ENCODE data around the gene ABHD15. TPM values are rescaled to one million over a fixed set of nuclear protein-coding genes. Genes with fewer than 3 reads are reported as not detected.

ABHD15 gene
- total and polyA plus RNA-seq, 9 of the 15 experiments (the other 6 are each of a cell fraction or from before 2014, with no cell fraction given), result 0.85 to 4.2 (median 2.1) TPM

DNA sequence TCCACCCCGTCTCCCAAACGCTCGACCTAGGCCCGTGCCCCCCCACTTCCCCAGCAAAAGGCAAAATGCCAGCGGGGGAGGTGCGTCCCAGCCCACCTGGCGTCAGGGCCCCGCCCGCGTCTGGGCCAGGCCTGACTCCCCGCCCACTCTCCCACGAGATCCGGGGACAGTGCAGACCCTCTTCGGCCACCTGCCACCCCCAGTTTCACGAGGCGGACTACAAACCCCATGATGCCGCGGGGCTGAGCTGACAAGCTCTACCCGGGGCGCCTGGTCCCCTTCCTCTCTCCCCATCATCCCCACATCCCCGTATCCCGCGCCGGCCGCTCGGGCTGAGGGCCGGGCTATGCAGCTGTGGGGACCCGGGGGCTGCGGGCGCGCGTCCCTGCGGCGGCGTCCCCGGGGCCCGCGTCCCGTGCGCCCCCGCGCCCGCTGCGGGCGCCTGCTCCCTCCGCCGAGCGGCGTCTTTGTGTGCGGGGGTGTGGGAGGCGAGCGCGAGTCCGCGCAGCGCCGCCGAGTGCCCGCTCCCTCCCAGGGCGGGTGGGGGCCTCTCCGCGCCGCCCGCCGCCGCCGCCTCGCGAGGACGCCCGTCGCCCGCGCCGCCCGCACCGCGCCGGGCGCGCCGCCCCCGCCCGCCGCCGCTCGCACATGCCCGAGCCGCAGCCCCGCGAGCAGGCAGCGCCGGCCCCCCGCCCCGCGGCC lies 26.2 kb upstream of the ABHD15 start, which contains the start of gene ANKRD13B (continued):
- TF ChIP-seq RBBP5 (IDR thresholded peaks at IDR 0.05; ENCODE audit: borderline replicate concordance, insufficient read depth, low read length, poor library complexity, severe bottlenecking) (no peak), BACH1 (tag; IDR thresholded peaks at IDR 0.05) (no peak), MAZ (CRISPR knock-in tag; conservative IDR thresholded peaks at IDR 0.05 in 1 of 2, IDR thresholded peaks at IDR 0.05 in 1 of 2) (peak in 1 of 2 experiments; percentile 18; a peak in 1 of 4 replicates), GATAD2B (IDR thresholded peaks at IDR 0.05; ENCODE audit: borderline replicate concordance) (peak; percentile 60; the same call in 1 of the 2 replicates), ZNF830 (CRISPR knock-in tag; IDR thresholded peaks at IDR 0.05) (no peak), MTF1 (CRISPR knock-in tag; IDR thresholded peaks at IDR 0.05; ENCODE audit: borderline replicate concordance) (no peak), NR2C2 (CRISPR knock-in tag; IDR thresholded peaks at IDR 0.05) (no peak), NR2C2 (tag; IDR thresholded peaks at IDR 0.05) (peak; percentile 47)
- TF ChIP-seq, protein P1, sequence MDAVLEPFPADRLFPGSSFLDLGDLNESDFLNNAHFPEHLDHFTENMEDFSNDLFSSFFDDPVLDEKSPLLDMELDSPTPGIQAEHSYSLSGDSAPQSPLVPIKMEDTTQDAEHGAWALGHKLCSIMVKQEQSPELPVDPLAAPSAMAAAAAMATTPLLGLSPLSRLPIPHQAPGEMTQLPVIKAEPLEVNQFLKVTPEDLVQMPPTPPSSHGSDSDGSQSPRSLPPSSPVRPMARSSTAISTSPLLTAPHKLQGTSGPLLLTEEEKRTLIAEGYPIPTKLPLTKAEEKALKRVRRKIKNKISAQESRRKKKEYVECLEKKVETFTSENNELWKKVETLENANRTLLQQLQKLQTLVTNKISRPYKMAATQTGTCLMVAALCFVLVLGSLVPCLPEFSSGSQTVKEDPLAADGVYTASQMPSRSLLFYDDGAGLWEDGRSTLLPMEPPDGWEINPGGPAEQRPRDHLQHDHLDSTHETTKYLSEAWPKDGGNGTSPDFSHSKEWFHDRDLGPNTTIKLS (IDR thresholded peaks at IDR 0.05; ENCODE audit: borderline replicate concordance, low read depth), result peak; percentile 56; the same call in 1 of the 2 replicates
- TF ChIP-seq, protein P2, sequence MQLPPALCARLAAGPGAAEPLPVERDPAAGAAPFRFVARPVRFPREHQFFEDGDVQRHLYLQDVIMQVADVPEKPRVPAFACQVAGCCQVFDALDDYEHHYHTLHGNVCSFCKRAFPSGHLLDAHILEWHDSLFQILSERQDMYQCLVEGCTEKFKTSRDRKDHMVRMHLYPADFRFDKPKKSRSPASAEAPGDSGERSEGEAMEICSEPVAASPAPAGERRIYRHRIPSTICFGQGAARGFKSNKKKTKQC (CRISPR knock-in tag; IDR thresholded peaks at IDR 0.05), result no peak
- TF ChIP-seq, protein P3, sequence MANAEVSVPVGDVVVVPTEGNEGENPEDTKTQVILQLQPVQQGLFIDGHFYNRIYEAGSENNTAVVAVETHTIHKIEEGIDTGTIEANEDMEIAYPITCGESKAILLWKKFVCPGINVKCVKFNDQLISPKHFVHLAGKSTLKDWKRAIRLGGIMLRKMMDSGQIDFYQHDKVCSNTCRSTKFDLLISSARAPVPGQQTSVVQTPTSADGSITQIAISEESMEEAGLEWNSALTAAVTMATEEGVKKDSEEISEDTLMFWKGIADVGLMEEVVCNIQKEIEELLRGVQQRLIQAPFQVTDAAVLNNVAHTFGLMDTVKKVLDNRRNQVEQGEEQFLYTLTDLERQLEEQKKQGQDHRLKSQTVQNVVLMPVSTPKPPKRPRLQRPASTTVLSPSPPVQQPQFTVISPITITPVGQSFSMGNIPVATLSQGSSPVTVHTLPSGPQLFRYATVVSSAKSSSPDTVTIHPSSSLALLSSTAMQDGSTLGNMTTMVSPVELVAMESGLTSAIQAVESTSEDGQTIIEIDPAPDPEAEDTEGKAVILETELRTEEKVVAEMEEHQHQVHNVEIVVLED (CRISPR knock-in tag; IDR thresholded peaks at IDR 0.05), result peak; percentile 46; the same call in 1 of the 2 replicates
- TF ChIP-seq, protein P4, sequence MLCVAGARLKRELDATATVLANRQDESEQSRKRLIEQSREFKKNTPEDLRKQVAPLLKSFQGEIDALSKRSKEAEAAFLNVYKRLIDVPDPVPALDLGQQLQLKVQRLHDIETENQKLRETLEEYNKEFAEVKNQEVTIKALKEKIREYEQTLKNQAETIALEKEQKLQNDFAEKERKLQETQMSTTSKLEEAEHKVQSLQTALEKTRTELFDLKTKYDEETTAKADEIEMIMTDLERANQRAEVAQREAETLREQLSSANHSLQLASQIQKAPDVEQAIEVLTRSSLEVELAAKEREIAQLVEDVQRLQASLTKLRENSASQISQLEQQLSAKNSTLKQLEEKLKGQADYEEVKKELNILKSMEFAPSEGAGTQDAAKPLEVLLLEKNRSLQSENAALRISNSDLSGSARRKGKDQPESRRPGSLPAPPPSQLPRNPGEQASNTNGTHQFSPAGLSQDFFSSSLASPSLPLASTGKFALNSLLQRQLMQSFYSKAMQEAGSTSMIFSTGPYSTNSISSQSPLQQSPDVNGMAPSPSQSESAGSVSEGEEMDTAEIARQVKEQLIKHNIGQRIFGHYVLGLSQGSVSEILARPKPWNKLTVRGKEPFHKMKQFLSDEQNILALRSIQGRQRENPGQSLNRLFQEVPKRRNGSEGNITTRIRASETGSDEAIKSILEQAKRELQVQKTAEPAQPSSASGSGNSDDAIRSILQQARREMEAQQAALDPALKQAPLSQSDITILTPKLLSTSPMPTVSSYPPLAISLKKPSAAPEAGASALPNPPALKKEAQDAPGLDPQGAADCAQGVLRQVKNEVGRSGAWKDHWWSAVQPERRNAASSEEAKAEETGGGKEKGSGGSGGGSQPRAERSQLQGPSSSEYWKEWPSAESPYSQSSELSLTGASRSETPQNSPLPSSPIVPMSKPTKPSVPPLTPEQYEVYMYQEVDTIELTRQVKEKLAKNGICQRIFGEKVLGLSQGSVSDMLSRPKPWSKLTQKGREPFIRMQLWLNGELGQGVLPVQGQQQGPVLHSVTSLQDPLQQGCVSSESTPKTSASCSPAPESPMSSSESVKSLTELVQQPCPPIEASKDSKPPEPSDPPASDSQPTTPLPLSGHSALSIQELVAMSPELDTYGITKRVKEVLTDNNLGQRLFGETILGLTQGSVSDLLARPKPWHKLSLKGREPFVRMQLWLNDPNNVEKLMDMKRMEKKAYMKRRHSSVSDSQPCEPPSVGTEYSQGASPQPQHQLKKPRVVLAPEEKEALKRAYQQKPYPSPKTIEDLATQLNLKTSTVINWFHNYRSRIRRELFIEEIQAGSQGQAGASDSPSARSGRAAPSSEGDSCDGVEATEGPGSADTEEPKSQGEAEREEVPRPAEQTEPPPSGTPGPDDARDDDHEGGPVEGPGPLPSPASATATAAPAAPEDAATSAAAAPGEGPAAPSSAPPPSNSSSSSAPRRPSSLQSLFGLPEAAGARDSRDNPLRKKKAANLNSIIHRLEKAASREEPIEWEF (CRISPR knock-in tag; IDR thresholded peaks at IDR 0.05), result no peak
- TF ChIP-seq, protein P5, sequence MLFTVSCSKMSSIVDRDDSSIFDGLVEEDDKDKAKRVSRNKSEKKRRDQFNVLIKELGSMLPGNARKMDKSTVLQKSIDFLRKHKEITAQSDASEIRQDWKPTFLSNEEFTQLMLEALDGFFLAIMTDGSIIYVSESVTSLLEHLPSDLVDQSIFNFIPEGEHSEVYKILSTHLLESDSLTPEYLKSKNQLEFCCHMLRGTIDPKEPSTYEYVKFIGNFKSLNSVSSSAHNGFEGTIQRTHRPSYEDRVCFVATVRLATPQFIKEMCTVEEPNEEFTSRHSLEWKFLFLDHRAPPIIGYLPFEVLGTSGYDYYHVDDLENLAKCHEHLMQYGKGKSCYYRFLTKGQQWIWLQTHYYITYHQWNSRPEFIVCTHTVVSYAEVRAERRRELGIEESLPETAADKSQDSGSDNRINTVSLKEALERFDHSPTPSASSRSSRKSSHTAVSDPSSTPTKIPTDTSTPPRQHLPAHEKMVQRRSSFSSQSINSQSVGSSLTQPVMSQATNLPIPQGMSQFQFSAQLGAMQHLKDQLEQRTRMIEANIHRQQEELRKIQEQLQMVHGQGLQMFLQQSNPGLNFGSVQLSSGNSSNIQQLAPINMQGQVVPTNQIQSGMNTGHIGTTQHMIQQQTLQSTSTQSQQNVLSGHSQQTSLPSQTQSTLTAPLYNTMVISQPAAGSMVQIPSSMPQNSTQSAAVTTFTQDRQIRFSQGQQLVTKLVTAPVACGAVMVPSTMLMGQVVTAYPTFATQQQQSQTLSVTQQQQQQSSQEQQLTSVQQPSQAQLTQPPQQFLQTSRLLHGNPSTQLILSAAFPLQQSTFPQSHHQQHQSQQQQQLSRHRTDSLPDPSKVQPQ (CRISPR knock-in tag; IDR thresholded peaks at IDR 0.05; ENCODE audit: borderline replicate concordance), result no peak
